Activated CD4-positive, alpha-beta T cell treated with anti-CD3 and anti-CD28 coated beads for 36 hours (primary cell): ENCODE data around the gene GBE1. TPM values are rescaled to one million over a fixed set of nuclear protein-coding genes. Genes with fewer than 3 reads are reported as not detected.

Experiments used
- ATAC-seq: fragments of 200-7000 bp; cut with Tn5 transposase; one replicate; pipeline ENCODE4 v1.10.0; 2021; ENCODE audit warnings: mild to moderate bottlenecking, moderate library complexity
- CTCF ChIA-PET: fragments of 350-600 bp; sonication (Branson Sonifier 250); formaldehyde crosslinking; loops from one replicate; lab custom pipeline; 2021; ENCODE audit warnings: antibody characterized with exemption; lab: Charles Lee
- POLR2A ChIA-PET: fragments of 350-600 bp; sonication (Branson Sonifier 250); formaldehyde crosslinking; loops from one replicate; lab custom pipeline; 2021; ENCODE audit warnings: antibody characterized with exemption, inconsistent platforms; lab: Charles Lee
- DNase-seq: peaks from one replicate; pipeline ENCODE4 v3.0.0-alpha.2; 2020
- H3K27ac Mint-ChIP-seq: one replicate; pipeline ENCODE4 v1.8.0; 2021; ENCODE audit warnings: mixed read lengths
- H3K27me3 Mint-ChIP-seq: one replicate; pipeline ENCODE4 v1.8.0; 2021; ENCODE audit warnings: mixed read lengths
- H3K36me3 Mint-ChIP-seq: one replicate; pipeline ENCODE4 v1.8.0; 2021; ENCODE audit warnings: low read depth, mixed read lengths
- H3K4me1 Mint-ChIP-seq: one replicate; pipeline ENCODE4 v1.8.0; 2021; ENCODE audit warnings: mixed read lengths
- H3K4me3 Mint-ChIP-seq: one replicate; pipeline ENCODE4 v1.8.0; 2021; ENCODE audit warnings: mild to moderate bottlenecking, moderate library complexity, mixed read lengths
- H3K9me3 Mint-ChIP-seq: one replicate; pipeline ENCODE4 v1.8.0; 2021; ENCODE audit warnings: low read depth, mixed read lengths
- intact Hi-C, 2 experiments: fragments of 100-400 bp; cut with DNase I in 1 of 2; cut with micrococcal nuclease in 1 of 2; formaldehyde crosslinking; loops; one replicate each; pipeline versions ENCODE4 v1.14.2 to v1.15.1; 2022 to 2024; cut with DNase I, micrococcal nuclease
- total RNA-seq, 2 experiments: library from RNA; stranded (reverse); gene quantifications; one replicate each; pipeline ENCODE4 v1.2.3, GENCODE V29; 2021

Gene GBE1
- 10 to 100 TPM; 40.1 to 59.5 TPM for total RNA-seq

GRCh38 chr3:81760924-81761903 is at the start of gene GBE1:
GBE1 (minus strand) TSS chr3:81761645; CDS start chr3:81761517, 128 bp downstream.
- Mint-ChIP-seq H3K4me3 (peak within 1 kb of the TSS; percentile 83), H3K36me3 (peaks cover 41% of the 10 kb centered on the region), H3K27me3 (no peaks in the 10 kb centered on the region), H3K4me1 (peaks cover 35% of the 10 kb centered on the region), H3K27ac (peak within 1 kb of the TSS; percentile 97), H3K9me3 (peaks cover 4% of the 10 kb centered on the region)
- intact Hi-C loops: no loop called here
- POLR2A ChIA-PET: no interaction called here
- CTCF ChIA-PET: no interaction called here
- ATAC-seq (peak; percentile 82), DNase-seq (peak; percentile 94)

DNA sequence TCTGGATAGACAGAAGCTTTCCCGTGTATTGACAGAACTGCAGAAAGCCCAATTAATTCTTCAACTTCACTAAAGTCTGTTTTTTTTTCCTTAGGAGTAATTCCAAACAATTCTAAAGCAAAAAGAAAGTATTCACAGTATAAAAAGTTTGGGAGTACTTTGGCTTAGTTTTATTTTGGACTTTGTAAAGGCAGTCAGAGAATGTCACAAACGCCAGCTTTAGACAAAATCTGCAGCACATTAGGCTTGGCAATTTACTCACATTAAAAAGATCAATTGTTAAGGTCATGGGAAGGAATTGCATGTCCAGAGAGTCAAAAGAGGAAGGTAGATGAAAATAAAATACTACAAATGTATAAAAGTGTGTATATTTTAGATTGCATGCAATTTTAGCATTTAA is 47.5 kb upstream of the GBE1 start:
- ChIA-PET CTCF (no interaction called here), POLR2A (no interaction called here)
- no peaks in the 10 kb centered on the region for H3K27me3 Mint-ChIP-seq
- no peaks in the 10 kb centered on the region for H3K4me1 Mint-ChIP-seq
- ATAC-seq (no peak), DNase-seq (no peak)
- intact Hi-C loops: no loop called here
- H3K27ac Mint-ChIP-seq: no peak overlapping the region
- no peak overlapping the region for H3K4me3 Mint-ChIP-seq
- no peaks in the 10 kb centered on the region for H3K36me3 Mint-ChIP-seq
- no peaks in the 10 kb centered on the region for H3K9me3 Mint-ChIP-seq

DNA sequence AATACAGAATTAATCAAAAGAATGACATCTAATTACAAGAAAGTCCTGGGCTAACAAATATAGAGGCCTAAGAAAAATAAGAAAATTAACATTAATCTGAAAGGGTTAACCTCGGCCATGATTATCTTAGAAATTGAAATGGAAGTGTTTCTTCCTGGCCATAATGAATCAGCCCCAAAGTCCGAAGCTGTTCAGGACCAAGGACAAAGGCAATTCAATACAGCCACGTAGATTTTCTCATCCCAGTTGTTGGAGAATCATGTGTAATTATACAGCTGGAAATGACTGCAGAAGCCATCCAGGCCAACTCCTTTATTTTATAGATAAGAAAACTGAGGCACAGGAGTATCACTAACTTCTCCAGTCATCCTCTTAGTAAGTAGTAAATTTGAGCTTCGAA is 38.0 kb upstream of the GBE1 start:
- no peak for ATAC-seq
- H3K9me3 Mint-ChIP-seq: no peaks in the 10 kb centered on the region
- no peak for DNase-seq
- ChIA-PET CTCF (no interaction called here), POLR2A (no interaction called here)
- no peak overlapping the region for H3K27ac Mint-ChIP-seq
- intact Hi-C loops: no loop called here
- H3K36me3 Mint-ChIP-seq: no peaks in the 10 kb centered on the region
- no peaks in the 10 kb centered on the region for H3K4me1 Mint-ChIP-seq
- H3K27me3 Mint-ChIP-seq: peaks cover 2% of the 10 kb centered on the region
- no peak overlapping the region for H3K4me3 Mint-ChIP-seq

DNA sequence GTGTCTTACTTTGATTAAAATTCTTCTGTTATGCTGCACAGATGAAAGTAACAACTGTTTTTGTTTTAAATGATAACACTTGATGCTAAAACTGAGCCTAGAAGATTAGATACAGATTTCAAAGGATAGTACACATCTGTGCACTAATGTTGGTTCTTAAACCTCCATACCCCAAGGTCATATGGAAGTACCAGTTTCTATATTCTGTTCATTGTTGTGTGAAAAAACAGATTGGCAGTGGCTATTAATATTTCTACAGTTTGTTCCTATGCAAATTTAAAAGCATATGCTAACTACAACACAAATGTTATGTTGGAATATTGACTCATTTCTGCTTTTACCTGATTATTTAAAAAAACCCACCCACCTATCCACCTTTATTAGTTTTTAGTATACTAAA is 32.0 kb upstream of the GBE1 start:
- DNase-seq: no peak
- Mint-ChIP-seq H3K4me3 (no peak overlapping the region), H3K36me3 (no peaks in the 10 kb centered on the region), H3K9me3 (no peaks in the 10 kb centered on the region), H3K27me3 (no peaks in the 10 kb centered on the region), H3K27ac (no peak overlapping the region), H3K4me1 (no peaks in the 10 kb centered on the region)
- CTCF ChIA-PET: no interaction called here
- ATAC-seq: no peak
- intact Hi-C loops: no loop called here
- POLR2A ChIA-PET: no interaction called here

DNA sequence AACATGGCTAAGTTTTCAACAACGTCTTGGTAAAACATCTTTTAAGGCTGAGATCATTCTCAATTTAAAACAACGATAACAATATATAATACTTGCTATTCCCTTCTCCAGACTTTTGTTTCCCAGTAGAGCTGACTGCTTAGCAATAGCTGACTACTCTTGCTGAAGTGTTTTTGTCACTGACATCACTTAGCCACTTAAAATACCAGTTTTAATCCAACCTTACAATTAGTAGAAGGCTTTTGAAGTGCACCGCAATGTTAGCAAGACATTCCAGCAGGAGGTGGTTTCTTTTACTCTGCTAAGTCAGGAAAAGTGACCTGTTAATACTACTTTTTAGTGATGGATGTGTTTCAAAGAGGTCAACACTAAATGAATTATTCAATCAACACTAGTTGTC is 28.7 kb upstream of the GBE1 start:
- ATAC-seq: no peak
- ChIA-PET POLR2A (no interaction called here), CTCF (no interaction called here)
- no peaks in the 10 kb centered on the region for H3K4me1 Mint-ChIP-seq
- H3K36me3 Mint-ChIP-seq: no peaks in the 10 kb centered on the region
- H3K9me3 Mint-ChIP-seq: no peaks in the 10 kb centered on the region
- H3K27me3 Mint-ChIP-seq: no peaks in the 10 kb centered on the region
- H3K27ac Mint-ChIP-seq: no peak overlapping the region
- H3K4me3 Mint-ChIP-seq: no peak overlapping the region
- intact Hi-C loops: no loop called here
- no peak for DNase-seq

DNA sequence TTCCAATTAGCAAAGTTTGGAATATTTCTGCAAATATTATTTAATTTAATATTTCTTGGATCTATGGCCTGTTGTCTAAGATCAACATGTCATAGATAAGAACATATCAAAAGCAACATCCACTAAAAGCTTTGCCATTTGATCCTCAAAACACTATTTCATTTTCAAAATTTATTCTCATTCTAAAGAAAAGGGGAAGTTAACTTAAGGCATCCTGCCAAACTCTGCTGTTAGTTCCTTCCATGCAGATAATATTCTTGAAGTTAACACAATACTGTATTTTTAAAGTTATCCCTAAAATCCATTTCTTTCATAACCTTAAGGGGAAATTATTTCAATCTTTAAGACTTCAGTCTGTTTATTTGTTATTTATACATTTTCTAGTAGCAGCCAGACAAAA is 28.2 kb upstream of the GBE1 start:
- no peaks in the 10 kb centered on the region for H3K27me3 Mint-ChIP-seq
- no peak for DNase-seq
- H3K9me3 Mint-ChIP-seq: no peaks in the 10 kb centered on the region
- no peak overlapping the region for H3K27ac Mint-ChIP-seq
- no peaks in the 10 kb centered on the region for H3K4me1 Mint-ChIP-seq
- no peak for ATAC-seq
- intact Hi-C loops: no loop called here
- ChIA-PET POLR2A (no interaction called here), CTCF (interaction anchor here (1.0 kb wide), 1 partner anchor 17 kb away, joined by 3 read pairs; no protein-coding TSS in a partner anchor)
- no peak overlapping the region for H3K4me3 Mint-ChIP-seq
- no peaks in the 10 kb centered on the region for H3K36me3 Mint-ChIP-seq

DNA sequence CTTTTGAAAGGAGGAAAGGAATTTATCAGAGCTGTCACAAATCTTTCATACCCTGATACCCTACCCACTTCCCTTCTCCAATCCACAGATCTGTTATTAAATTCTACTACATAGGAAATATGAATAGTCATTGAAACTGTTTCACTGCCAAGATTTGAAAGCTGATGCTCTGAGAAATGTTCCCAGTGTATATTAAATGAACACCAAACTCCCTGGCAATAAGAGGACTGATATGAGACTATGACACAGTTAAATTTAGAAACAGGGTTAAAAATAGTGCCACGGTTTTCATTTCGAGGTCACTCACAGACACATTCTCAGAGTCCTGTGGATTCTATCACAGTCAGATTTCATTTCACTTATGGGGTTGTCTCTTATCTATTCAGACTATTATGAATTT is 27.2 kb upstream of the GBE1 start:
- peaks cover 2% of the 10 kb centered on the region for H3K9me3 Mint-ChIP-seq
- ChIA-PET POLR2A (no interaction called here), CTCF (interaction anchor here (1.0 kb wide), 1 partner anchor 16 kb away, joined by 3 read pairs; no protein-coding TSS in a partner anchor)
- no peak overlapping the region for H3K27ac Mint-ChIP-seq
- intact Hi-C loops: no loop called here
- H3K36me3 Mint-ChIP-seq: no peaks in the 10 kb centered on the region
- no peak overlapping the region for H3K4me3 Mint-ChIP-seq
- DNase-seq (no peak), ATAC-seq (no peak)
- no peaks in the 10 kb centered on the region for H3K4me1 Mint-ChIP-seq
- no peaks in the 10 kb centered on the region for H3K27me3 Mint-ChIP-seq

DNA sequence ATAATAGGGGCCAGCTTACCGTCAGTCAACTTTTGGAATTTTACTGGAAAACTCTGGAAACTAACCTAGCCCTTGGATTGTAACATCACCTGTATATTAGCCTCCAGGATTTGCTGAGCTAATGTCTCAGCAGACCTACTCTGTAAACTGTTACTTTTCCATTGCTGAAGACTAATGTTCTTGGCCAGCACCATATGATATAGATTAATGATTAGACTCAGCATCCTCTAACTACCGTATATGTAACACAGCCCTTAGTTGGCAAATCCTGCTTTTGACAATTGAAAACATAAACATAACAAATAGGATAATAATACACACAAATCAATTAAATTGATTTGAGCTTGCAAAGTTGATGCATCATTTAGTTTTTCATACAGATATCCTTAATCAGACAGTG is 26.6 kb upstream of the GBE1 start:
- POLR2A ChIA-PET: no interaction called here

GRCh38 chr3:81782585-81782984 is 21.1 kb upstream of the GBE1 start:
- Mint-ChIP-seq H3K36me3 (no peaks in the 10 kb centered on the region), H3K27ac (no peak overlapping the region), H3K4me3 (no peak overlapping the region), H3K9me3 (peaks cover 4% of the 10 kb centered on the region), H3K4me1 (no peaks in the 10 kb centered on the region), H3K27me3 (no peaks in the 10 kb centered on the region)
- DNase-seq (no peak), ATAC-seq (no peak)
- ChIA-PET POLR2A (no interaction called here), CTCF (no interaction called here)
- intact Hi-C loops: no loop called here

More for the DNA sequence above, 26.6 kb upstream of the GBE1 start:
- Mint-ChIP-seq H3K27ac (no peak overlapping the region), H3K27me3 (no peaks in the 10 kb centered on the region), H3K36me3 (no peaks in the 10 kb centered on the region), H3K4me3 (no peak overlapping the region), H3K9me3 (peaks cover 2% of the 10 kb centered on the region), H3K4me1 (no peaks in the 10 kb centered on the region)
- intact Hi-C loops: no loop called here
- ATAC-seq (no peak), DNase-seq (no peak)
- CTCF ChIA-PET: no interaction called here

GRCh38 chr3:81778678-81779182 is 17.3 kb upstream of the GBE1 start:
- Mint-ChIP-seq H3K4me1 (no peaks in the 10 kb centered on the region), H3K4me3 (no peak overlapping the region), H3K36me3 (no peaks in the 10 kb centered on the region), H3K27ac (no peak overlapping the region), H3K27me3 (no peaks in the 10 kb centered on the region), H3K9me3 (peaks cover 3% of the 10 kb centered on the region)
- intact Hi-C loops: no loop called here
- CTCF ChIA-PET: interaction anchor here (0.7 kb wide), 2 partner anchors 12 to 132 kb away, joined by 3 to 4 read pairs; no protein-coding TSS in a partner anchor
- POLR2A ChIA-PET: no interaction called here
- DNase-seq (no peak), ATAC-seq (no peak)

DNA sequence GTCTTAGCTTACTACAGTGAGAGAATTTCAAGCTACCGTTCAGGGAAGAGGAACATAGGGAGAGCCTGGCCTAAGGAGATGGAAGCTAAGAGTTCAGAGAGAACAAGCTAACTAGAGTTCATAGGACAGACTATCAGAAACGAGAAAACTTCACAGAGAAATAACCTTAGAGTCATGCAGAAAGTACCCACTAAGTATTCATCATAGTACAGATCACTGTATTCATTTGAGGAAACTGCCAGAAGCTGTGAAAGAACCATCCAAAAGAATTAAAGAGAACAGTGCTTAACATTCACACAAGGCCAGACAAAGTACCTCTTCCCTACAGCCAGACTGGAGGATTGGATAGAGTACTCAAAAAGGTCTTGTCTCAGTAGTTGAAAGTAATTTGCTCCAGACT is 15.2 kb upstream of the GBE1 start:
- no peaks in the 10 kb centered on the region for H3K36me3 Mint-ChIP-seq
- no peak overlapping the region for H3K4me3 Mint-ChIP-seq
- intact Hi-C loops: no loop called here
- no peaks in the 10 kb centered on the region for H3K4me1 Mint-ChIP-seq
- H3K27me3 Mint-ChIP-seq: no peaks in the 10 kb centered on the region
- H3K27ac Mint-ChIP-seq: no peak overlapping the region
- no peaks in the 10 kb centered on the region for H3K9me3 Mint-ChIP-seq
- CTCF ChIA-PET: no interaction called here
- DNase-seq (no peak), ATAC-seq (no peak)
- POLR2A ChIA-PET: no interaction called here

- no peak overlapping the region for H3K27ac Mint-ChIP-seq
- no peaks in the 10 kb centered on the region for H3K4me1 Mint-ChIP-seq
- H3K9me3 Mint-ChIP-seq: no peaks in the 10 kb centered on the region
- POLR2A ChIA-PET: no interaction called here
- no peak overlapping the region for H3K4me3 Mint-ChIP-seq
- DNase-seq (no peak), ATAC-seq (no peak)
- intact Hi-C loops: no loop called here
- no peaks in the 10 kb centered on the region for H3K36me3 Mint-ChIP-seq
- CTCF ChIA-PET: no interaction called here
- H3K27me3 Mint-ChIP-seq: peaks cover 2% of the 10 kb centered on the region
Observed at GRCh38 chr3:81770710-81771109, 9.3 kb upstream of the GBE1 start.
